ENCODE results near the gene LGALS3BP.
"Not testable (repeated sequence)": the region's sequence is repeated elsewhere in the genome, so short reads cannot be mapped to it uniquely, and the experiment has no call there.

LGALS3BP gene

DNA sequence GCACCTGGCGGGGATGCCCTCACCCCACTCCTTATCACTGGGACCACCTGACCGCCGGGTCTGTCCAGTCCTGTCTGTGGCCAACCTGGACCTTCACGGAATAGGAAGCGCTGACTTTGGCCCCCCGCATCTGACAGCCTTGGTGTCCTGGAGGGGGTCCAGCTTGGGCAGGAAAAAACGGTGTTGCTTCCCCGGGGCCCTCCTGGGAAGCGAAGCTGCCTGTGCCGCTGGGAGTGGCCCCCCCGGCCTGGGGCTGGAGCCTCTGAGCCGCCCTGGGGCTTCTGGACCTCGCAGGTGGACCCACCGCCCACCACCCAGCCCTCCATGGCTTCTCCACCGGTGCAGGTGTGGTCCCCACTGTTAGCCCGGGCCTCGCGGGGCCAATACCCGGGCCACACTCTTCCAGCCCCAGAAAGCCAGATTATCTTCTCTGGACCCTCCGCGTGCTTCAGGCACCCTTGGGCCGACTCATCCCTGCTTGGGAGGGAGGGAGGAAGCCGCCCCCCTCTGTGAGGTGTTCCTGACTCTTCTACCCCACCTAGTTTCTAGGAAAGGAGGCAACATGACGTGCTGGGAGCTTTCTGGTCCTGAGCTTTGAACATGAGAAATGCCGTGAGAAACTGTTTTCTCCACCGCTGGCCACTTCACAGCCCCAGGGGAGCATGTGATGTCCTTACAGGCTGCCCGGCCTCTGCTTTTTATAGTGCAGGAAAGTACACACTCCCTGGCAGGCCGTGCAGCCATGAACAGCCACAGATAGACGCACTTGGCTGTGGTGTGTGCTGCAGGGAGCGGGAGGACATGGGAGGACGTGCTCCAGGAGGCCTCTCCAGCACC, 45.4 kb upstream of the LGALS3BP start:
- Histone ChIP-seq H3K4me3 (peak overlapping the region; percentile 95), H3K27ac (peak overlapping the region; percentile 88 to 97)
- DNase-seq (ENCODE audit: low spot score) = peak; percentile 89
- TF ChIP-seq, protein P1, sequence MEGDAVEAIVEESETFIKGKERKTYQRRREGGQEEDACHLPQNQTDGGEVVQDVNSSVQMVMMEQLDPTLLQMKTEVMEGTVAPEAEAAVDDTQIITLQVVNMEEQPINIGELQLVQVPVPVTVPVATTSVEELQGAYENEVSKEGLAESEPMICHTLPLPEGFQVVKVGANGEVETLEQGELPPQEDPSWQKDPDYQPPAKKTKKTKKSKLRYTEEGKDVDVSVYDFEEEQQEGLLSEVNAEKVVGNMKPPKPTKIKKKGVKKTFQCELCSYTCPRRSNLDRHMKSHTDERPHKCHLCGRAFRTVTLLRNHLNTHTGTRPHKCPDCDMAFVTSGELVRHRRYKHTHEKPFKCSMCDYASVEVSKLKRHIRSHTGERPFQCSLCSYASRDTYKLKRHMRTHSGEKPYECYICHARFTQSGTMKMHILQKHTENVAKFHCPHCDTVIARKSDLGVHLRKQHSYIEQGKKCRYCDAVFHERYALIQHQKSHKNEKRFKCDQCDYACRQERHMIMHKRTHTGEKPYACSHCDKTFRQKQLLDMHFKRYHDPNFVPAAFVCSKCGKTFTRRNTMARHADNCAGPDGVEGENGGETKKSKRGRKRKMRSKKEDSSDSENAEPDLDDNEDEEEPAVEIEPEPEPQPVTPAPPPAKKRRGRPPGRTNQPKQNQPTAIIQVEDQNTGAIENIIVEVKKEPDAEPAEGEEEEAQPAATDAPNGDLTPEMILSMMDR (IDR thresholded peaks at IDR 0.05) = no peak

DNA sequence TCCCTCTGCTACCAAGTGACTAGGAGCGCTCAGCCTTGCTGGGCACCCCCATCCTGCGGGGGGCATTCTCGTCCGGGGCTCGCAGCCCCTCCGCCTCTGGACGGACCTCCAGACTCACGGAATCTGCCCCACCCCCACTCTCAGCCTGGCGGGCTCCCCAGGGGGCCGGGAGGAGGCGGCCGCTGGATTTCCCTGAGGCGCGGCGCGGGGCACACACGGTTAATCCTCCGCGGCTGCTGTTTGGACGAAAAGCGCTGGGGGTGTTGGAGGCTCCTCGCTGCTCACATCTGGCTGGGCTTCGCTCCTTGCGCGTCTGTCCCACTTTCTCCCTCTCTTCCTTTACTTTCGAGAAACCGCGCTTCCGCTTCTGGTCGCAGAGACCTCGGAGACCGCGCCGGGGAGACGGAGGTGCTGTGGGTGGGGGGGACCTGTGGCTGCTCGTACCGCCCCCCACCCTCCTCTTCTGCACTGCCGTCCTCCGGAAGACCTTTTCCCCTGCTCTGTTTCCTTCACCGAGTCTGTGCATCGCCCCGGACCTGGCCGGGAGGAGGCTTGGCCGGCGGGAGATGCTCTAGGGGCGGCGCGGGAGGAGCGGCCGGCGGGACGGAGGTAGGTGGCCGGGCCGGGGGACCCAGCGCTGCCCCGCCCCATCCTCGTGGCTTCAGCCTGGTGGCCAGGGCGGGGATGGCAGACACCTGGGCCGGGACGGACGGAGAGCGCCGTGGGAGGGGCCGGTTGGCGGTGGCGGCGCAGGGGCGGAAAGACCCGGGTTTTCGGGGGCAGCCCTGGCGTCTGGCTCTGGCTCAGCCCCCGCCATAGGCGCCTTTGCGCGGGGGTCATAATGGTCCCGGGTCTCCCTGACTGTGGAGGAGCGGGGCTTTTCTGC, 44.4 kb upstream of the LGALS3BP start, which contains the start of gene C1QTNF1:
C1QTNF1 (plus strand) TSS at position 284 of the 886 bp plus-strand sequence. CDS start 19,800 bp downstream, outside the sequence.
- Histone ChIP-seq H3K27ac (peak within 1 kb of the TSS; percentile 88 to 97), H3K4me3 (peak within 1 kb of the TSS; percentile 95)
- TF ChIP-seq, protein P1 (IDR thresholded peaks at IDR 0.05) = peak; percentile 62
- DNase-seq (ENCODE audit: low spot score) = no peak

DNA sequence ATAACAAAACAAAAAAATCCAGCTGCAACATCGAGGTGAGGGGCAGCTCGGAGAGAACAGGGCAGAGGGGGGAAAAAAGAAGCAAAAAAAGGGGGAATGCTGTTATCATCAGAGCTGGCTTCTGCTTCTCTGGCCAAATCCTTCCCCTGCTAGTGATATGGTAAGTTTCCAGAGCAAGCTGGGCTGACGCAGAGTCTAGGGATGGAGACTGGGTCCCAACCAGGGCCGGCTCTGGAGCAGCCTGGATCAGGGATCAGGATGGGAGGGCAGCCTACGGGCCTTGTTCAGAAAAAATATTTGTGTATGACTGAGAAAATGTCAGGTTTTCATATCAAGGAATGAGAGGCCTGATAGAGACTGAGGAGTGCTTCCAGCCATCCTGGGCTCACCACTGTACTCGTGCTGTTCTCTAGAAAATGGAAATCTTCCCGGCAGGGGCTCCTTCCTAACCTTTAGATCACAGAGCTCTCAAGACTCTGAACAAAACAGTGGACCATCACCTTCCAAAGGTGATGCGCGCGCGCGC, 43.5 kb upstream of the LGALS3BP start:
- no peak for DNase-seq (ENCODE audit: low spot score)
- peak overlapping the region; percentile 88 to 97 for H3K27ac ChIP-seq
- TF ChIP-seq, protein P1 (IDR thresholded peaks at IDR 0.05) = no peak
- peak overlapping the region; percentile 95 for H3K4me3 ChIP-seq

DNA sequence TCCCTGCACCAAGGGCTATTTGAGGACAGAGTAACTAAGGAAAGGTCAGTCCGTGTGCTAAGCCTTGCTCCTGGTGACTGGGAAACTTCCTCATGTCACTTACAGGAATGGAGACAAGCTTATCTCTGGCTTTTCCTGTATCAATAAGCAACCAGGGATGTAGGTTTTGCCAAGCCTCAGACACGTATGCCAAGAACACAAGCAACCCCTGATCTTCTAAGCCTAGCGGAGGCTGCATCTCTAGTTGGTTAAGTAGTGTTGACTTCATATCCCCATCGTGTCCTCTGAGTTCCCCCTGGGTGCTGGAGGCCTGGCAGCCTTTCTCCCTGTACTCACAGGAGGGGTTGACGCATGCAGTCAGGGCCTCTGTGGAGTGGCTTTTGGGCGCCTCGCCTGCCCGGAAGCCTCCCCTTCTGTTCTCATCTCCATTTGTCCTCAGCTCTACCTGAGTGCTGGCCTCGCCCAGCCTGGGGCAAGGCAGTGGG, 42.8 kb upstream of the LGALS3BP start:
- H3K4me3 ChIP-seq = peak overlapping the region; percentile 95
- H3K27ac ChIP-seq = peak overlapping the region; percentile 88 to 97
- TF ChIP-seq, protein P1 (IDR thresholded peaks at IDR 0.05) = no peak
- peak; percentile 95 for DNase-seq (ENCODE audit: low spot score)

DNA sequence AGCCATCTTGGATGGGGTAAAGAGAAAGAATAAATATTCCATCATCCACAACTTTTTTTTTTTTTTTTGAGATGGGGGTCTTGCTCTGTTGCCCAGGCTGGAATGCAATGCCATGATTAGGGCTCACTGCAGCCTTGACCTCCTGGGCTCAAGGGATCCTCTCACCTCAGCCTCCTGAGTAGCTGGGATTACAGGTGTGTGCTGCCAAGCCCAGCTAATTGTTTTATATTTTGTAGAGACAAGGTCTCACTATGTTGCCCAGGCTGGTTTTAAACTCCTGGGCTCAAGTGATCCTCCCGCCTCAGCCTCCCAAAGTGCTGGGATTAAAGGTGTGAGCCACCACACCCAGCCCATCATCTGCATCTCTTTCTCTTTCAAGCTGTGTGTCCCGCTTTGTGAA, 42.2 kb upstream of the LGALS3BP start:
- H3K4me3 ChIP-seq = peak overlapping the region; percentile 95
- not testable (repeated sequence) for DNase-seq (ENCODE audit: low spot score)

DNA sequence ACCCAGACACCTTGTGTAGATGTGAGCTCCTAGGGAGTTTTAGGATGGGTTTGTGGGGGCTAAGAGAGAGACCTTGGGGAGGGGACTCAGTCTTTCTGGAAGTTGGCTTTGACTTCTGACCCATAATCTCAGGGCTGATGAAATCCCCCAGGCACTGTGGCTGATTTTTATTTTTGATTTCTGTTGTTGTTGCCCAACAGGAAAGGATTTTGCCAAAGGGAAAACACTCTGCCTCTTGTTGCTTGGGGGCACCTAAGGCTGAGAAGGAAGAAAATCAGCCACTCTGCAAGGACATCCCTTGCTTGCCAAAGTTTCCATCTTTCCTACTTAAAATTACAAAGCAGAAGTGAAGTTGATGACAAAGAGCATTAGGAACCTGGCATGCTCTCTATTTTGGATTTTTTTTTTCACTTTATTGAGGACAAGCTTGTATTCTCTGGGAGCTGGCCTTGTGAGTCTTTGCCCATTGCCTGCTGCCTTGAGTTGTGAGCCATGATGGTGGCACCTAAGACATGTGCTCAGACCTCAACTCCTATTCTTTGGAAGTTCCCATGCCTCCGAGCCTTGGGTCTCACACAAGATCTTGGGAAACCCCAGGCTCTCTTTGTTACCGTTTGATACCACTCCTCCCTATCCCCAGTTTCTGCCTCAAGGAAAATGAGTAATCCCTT, 41.0 kb upstream of the LGALS3BP start:
- peak; percentile 71 for DNase-seq (ENCODE audit: low spot score)
- TF ChIP-seq, protein P1 (IDR thresholded peaks at IDR 0.05) = no peak
- Histone ChIP-seq H3K27ac (peak overlapping the region; percentile 88 to 97), H3K4me3 (no peak overlapping the region)

More for the DNA sequence above, 42.2 kb upstream of the LGALS3BP start:
- H3K27ac ChIP-seq = peak overlapping the region; percentile 88 to 97
